CD4-positive, alpha-beta T cell (primary cell): ENCODE results near the gene CHST3. TPM values are rescaled to one million over a fixed set of nuclear protein-coding genes. Genes with fewer than 3 reads are reported as not detected.

Source experiments
- ATAC-seq: fragments of 200-7000 bp; cut with Tn5 transposase; one replicate; pipeline ENCODE4 v1.10.0; 2022; ENCODE audit warnings: mild to moderate bottlenecking; ENCODE audit not compliant: poor library complexity
- CTCF ChIA-PET: fragments of 350-600 bp; sonication (Branson Sonifier 250); formaldehyde crosslinking; loops from one replicate; lab custom pipeline; 2021; ENCODE audit warnings: antibody characterized with exemption, inconsistent platforms; lab: Charles Lee
- POLR2A ChIA-PET: fragments of 350-600 bp; sonication (Branson Sonifier 250); formaldehyde crosslinking; loops from one replicate; lab custom pipeline; 2021; ENCODE audit warnings: antibody characterized with exemption, inconsistent platforms; lab: Charles Lee
- DNase-seq, 14 experiments: peaks; one replicate each; pipeline ENCODE4 v3.0.0-alpha.2; 2013 to 2020; ENCODE audit warnings: mixed read lengths in 2 of 14
- H3K27ac ChIP-seq, 2 donors: one replicate each; pipeline versions ENCODE4 v1.5.1 to v1.7.0; 2013; ENCODE audit warnings: low read length in 2 of 2, low read depth in 1 of 2, mild to moderate bottlenecking in 1 of 2
- H3K27me3 ChIP-seq, 2 experiments: 1 replicate in 1 of 2; 2 replicates in 1 of 2; pipeline versions ENCODE4 v1.6.1 to v1.7.0; 2013; ENCODE audit warnings: low read length in 2 of 2, control low read depth in 1 of 2, mild to moderate bottlenecking in 1 of 2, moderate library complexity in 1 of 2; ENCODE audit not compliant: insufficient read depth in 2 of 2, control insufficient read depth in 1 of 2
- H3K36me3 ChIP-seq: one replicate; pipeline ENCODE4 v1.6.1; 2013; ENCODE audit warnings: low read length, control low read depth; ENCODE audit not compliant: insufficient read depth
- H3K4me1 ChIP-seq: one replicate; pipeline ENCODE4 v1.6.1; 2013; ENCODE audit warnings: low read length, control low read depth; ENCODE audit not compliant: insufficient read depth
- H3K4me3 ChIP-seq: one replicate; pipeline ENCODE4 v1.5.1; 2013; ENCODE audit warnings: mild to moderate bottlenecking, low read length, moderate library complexity
- H3K9me3 ChIP-seq, 2 experiments: 1 replicate in 1 of 2; 2 replicates in 1 of 2; pipeline versions ENCODE4 v1.6.1 to v1.7.0; 2013; ENCODE audit warnings: low read length in 2 of 2, mild to moderate bottlenecking in 2 of 2, control low read depth in 1 of 2, moderate library complexity in 1 of 2; ENCODE audit not compliant: control insufficient read depth in 1 of 2, insufficient read depth in 1 of 2
- H3K27ac Mint-ChIP-seq: one replicate; pipeline ENCODE4 v1.8.0; 2020; ENCODE audit warnings: mixed read lengths
- H3K27me3 Mint-ChIP-seq: one replicate; pipeline ENCODE4 v1.8.0; 2021; ENCODE audit warnings: mixed read lengths
- H3K36me3 Mint-ChIP-seq: one replicate; pipeline ENCODE4 v1.8.0; 2021; ENCODE audit warnings: low read depth, mixed read lengths
- H3K4me1 Mint-ChIP-seq: one replicate; pipeline ENCODE4 v1.8.0; 2021; ENCODE audit warnings: low read depth, mixed read lengths
- H3K4me3 Mint-ChIP-seq: one replicate; pipeline ENCODE4 v1.8.0; 2020; ENCODE audit warnings: mild to moderate bottlenecking, mixed read lengths
- H3K9me3 Mint-ChIP-seq: one replicate; pipeline ENCODE4 v1.8.0; 2020; ENCODE audit warnings: mixed read lengths
- intact Hi-C, 2 experiments: fragments of 100-400 bp; cut with DNase I in 1 of 2; cut with micrococcal nuclease in 1 of 2; formaldehyde crosslinking; loops; one replicate each; pipeline versions ENCODE4 v1.15.1 to v1.9.0; 2023 to 2025; cut with DNase I, micrococcal nuclease
- total RNA-seq, 174 experiments: library from RNA in 2 of 174; stranded (reverse) in 2 of 174; gene quantifications; one replicate each; pipeline ENCODE4 v1.2.3 and lab custom pipeline; 2021 to 2026
- TF ChIP-seq, protein P1 (sequence below): fragments of 200-600 bp; IDR thresholded peaks from one replicate; pipeline ENCODE4 v1.8.0; 2022; ENCODE audit warnings: antibody characterized with exemption, mild to moderate bottlenecking

Gene CHST3
- total RNA-seq, 2 experiments from 2014 or later: not detected

GRCh38 chr10:71996592-71997371 lies 32.6 kb downstream of the CHST3 start:
- Mint-ChIP-seq H3K4me3 (no peak overlapping the region), H3K27me3 (no peaks in the 10 kb centered on the region), H3K36me3 (no peaks in the 10 kb centered on the region), H3K4me1 (no peaks in the 10 kb centered on the region), H3K9me3 (no peaks in the 10 kb centered on the region), H3K27ac (no peak overlapping the region)
- TF ChIP-seq, protein P1, sequence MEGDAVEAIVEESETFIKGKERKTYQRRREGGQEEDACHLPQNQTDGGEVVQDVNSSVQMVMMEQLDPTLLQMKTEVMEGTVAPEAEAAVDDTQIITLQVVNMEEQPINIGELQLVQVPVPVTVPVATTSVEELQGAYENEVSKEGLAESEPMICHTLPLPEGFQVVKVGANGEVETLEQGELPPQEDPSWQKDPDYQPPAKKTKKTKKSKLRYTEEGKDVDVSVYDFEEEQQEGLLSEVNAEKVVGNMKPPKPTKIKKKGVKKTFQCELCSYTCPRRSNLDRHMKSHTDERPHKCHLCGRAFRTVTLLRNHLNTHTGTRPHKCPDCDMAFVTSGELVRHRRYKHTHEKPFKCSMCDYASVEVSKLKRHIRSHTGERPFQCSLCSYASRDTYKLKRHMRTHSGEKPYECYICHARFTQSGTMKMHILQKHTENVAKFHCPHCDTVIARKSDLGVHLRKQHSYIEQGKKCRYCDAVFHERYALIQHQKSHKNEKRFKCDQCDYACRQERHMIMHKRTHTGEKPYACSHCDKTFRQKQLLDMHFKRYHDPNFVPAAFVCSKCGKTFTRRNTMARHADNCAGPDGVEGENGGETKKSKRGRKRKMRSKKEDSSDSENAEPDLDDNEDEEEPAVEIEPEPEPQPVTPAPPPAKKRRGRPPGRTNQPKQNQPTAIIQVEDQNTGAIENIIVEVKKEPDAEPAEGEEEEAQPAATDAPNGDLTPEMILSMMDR: no peak
- Histone ChIP-seq H3K4me3 (no peak overlapping the region), H3K9me3 (no peaks in the 10 kb centered on the region), H3K4me1 (no peaks in the 10 kb centered on the region), H3K27ac (no peak overlapping the region), H3K36me3 (no peaks in the 10 kb centered on the region), H3K27me3 (no peaks in the 10 kb centered on the region)
- intact Hi-C loops: no loop called here
- ATAC-seq (no peak), DNase-seq (no peak)
- ChIA-PET POLR2A (no interaction called here), CTCF (no interaction called here)

DNA sequence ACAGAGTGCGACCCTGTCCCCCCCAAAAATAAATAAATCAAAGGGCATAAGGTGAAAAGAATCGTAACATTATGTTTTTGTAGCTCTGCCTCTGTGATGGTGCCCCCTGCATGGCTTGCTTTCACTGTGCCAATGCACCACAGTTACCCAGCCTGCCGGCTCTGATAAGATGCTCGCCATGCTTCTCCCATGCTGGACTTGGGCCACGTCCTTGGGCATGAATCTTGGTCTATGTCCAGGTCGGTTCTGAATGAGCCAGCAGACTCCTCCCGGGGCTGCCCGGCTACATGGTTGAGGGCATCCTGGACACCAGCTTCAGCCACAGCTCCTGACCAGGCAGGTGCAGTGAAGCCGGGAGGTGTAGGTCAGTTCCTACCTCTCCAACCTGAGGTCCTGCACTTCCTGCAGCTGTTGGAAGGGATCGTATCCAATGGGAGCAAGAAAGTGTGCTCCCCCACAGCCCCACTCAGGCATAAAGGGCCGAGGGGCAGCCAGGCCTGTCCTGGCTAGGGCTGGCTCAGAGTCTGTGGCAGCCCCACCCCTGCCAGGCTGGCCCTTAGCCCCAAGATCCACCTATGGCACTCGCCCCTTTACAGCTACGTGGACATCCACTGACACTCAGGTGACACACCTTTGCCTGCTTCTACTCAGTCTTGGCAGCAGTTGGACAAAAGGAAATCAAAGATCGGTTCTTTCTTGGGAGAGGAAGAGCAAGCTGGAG lies 34.1 kb downstream of the CHST3 start:
- TF ChIP-seq, protein P1: no peak
- no peak for DNase-seq
- Histone ChIP-seq H3K4me1 (no peaks in the 10 kb centered on the region), H3K36me3 (no peaks in the 10 kb centered on the region), H3K27me3 (no peaks in the 10 kb centered on the region), H3K27ac (no peak overlapping the region), H3K9me3 (no peaks in the 10 kb centered on the region), H3K4me3 (no peak overlapping the region)
- Mint-ChIP-seq H3K4me3 (no peak overlapping the region), H3K9me3 (no peaks in the 10 kb centered on the region), H3K4me1 (no peaks in the 10 kb centered on the region), H3K36me3 (no peaks in the 10 kb centered on the region), H3K27me3 (no peaks in the 10 kb centered on the region), H3K27ac (no peak overlapping the region)
- ChIA-PET CTCF (no interaction called here), POLR2A (no interaction called here)
- intact Hi-C loops: no loop called here
- no peak for ATAC-seq

- Mint-ChIP-seq H3K4me1 (no peaks in the 10 kb centered on the region), H3K36me3 (no peaks in the 10 kb centered on the region), H3K27ac (no peak overlapping the region), H3K27me3 (no peaks in the 10 kb centered on the region), H3K4me3 (no peak overlapping the region), H3K9me3 (no peaks in the 10 kb centered on the region)
- DNase-seq: no peak
- Histone ChIP-seq H3K4me1 (no peaks in the 10 kb centered on the region), H3K36me3 (no peaks in the 10 kb centered on the region), H3K4me3 (no peak overlapping the region), H3K27me3 (no peaks in the 10 kb centered on the region), H3K27ac (no peak overlapping the region), H3K9me3 (no peaks in the 10 kb centered on the region)
- ChIA-PET POLR2A (no interaction called here), CTCF (no interaction called here)
- no peak for ATAC-seq
- intact Hi-C loops: no loop called here
- TF ChIP-seq, protein P1: no peak
These were observed 34.6 kb downstream of the CHST3 start for GRCh38 chr10:71998840-71999194.
